ENCODE results near the gene FILIP1L.
"Not testable (repeated sequence)": the region's sequence is repeated elsewhere in the genome, so short reads cannot be mapped to it uniquely, and the experiment has no call there.

The FILIP1L gene

GRCh38 chr3:100103558-100104441 is 10.5 kb downstream of the FILIP1L start:
- peak; percentile 80 for DNase-seq (ENCODE audit: low read depth)
- no peak overlapping the region for H3K4me3 ChIP-seq (ENCODE audit: low read depth, low read length)

DNA sequence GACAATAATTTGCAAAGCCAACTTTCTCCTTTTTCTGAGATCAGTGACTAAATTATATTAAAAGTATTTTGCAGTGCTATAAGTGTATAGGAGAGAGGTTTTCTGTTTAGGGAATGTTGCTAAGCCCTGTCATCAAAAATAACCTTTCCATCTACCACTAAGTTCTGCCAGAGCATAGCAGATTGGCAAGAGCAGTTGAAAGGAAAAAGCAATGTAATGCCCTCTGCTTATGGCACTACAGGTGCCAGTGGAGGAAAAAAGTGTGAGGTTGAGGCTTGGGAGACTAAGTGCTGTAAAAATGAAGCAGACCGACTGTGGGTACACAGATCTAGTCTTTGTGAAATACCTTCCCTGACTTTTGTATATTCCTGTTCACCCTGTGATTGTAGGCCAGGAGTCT is 11.5 kb downstream of the FILIP1L start:
- no peak for DNase-seq (ENCODE audit: low read depth)
- H3K4me3 ChIP-seq (ENCODE audit: low read depth, low read length) = no peak overlapping the region

- no peak for DNase-seq (ENCODE audit: low read depth)
- no peak overlapping the region for H3K4me3 ChIP-seq (ENCODE audit: low read depth, low read length)
Observed at GRCh38 chr3:100100425-100100824, 13.9 kb downstream of the FILIP1L start.

GRCh38 chr3:100099621-100100020 is 14.7 kb downstream of the FILIP1L start:
- no peak for DNase-seq (ENCODE audit: low read depth)
- no peak overlapping the region for H3K4me3 ChIP-seq (ENCODE audit: low read depth, low read length)

- no peak for DNase-seq (ENCODE audit: low read depth)
- no peak overlapping the region for H3K4me3 ChIP-seq (ENCODE audit: low read depth, low read length)
Observed at GRCh38 chr3:100098784-100099070, 15.6 kb downstream of the FILIP1L start.

DNA sequence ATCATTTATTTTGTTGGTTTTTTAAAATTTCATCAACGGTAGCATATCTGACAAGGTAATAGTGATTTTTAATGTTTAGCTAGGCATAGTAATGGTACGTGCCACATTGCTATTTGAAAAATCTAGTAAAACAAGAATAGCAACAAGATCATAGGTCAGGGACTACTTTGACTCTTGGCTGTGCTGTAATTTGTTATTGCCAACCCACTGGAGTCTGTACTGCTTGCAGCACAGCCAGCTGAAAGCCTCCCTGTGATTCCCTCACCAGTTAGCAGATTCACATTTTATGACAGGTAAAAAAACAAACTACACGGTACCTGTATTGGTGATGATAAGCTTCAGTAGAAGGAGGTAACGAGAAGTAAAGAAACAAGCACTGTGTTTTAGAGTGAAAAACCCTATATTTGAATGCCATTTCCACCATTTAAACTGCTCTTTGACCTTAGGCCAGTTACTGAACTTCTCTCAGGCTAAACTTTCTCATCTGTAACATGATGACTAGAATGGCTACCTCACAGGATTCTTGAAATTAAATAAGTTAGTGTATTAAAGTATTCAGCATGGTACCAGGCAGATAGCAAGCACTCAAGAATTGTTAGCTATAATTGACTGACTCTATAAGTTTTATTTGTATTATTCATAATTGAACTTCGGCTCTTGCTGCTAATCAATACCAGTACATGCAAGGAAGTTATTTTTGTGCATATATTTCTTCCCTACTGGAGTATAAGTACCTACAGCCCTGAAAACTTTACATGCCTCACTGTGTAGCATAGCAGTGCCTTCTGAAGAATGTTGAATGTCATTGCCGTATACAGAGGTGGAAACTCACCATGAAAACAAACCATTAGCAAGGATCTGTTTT is 16.1 kb downstream of the FILIP1L start:
- DNase-seq (ENCODE audit: low read depth) = no peak
- H3K4me3 ChIP-seq (ENCODE audit: low read depth, low read length) = no peak overlapping the region

GRCh38 chr3:100096866-100097265 is 17.4 kb downstream of the FILIP1L start:
- H3K4me3 ChIP-seq (ENCODE audit: low read depth, low read length) = no peak overlapping the region
- no peak for DNase-seq (ENCODE audit: low read depth)

DNA sequence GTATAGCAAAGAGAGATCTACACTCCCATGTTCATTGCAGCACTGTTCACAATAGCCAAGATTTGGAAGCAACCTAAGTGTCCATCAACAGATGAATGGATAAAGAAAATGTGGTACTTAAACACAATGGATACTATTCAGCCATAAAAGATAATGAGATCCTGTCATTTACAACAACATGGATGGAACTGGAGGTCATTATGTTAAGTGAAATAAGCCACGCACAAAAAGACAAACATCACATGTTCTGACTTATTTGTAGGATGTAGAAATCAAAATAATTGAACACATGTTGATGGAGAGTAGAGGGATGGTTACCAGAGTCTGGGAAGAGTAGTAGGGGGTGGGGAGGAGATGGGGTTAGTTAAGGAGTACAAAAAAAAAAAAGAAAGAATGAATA is 18.0 kb downstream of the FILIP1L start:
- not testable (repeated sequence) for H3K4me3 ChIP-seq (ENCODE audit: low read depth, low read length); DNase-seq (ENCODE audit: low read depth)

GRCh38 chr3:100093831-100094230 is 20.5 kb downstream of the FILIP1L start:
- no peak for DNase-seq (ENCODE audit: low read depth)

GRCh38 chr3:100090669-100091005 is 23.7 kb downstream of the FILIP1L start:
- DNase-seq (ENCODE audit: low read depth) = no peak
- no peak overlapping the region for H3K4me3 ChIP-seq (ENCODE audit: low read depth, low read length)

More at GRCh38 chr3:100093831-100094230, 20.5 kb downstream of the FILIP1L start:
- no peak overlapping the region for H3K4me3 ChIP-seq (ENCODE audit: low read depth, low read length)

GRCh38 chr3:100089812-100090668 is 24.3 kb downstream of the FILIP1L start:
- no peak overlapping the region for H3K4me3 ChIP-seq (ENCODE audit: low read depth, low read length)
- no peak for DNase-seq (ENCODE audit: low read depth)

DNA sequence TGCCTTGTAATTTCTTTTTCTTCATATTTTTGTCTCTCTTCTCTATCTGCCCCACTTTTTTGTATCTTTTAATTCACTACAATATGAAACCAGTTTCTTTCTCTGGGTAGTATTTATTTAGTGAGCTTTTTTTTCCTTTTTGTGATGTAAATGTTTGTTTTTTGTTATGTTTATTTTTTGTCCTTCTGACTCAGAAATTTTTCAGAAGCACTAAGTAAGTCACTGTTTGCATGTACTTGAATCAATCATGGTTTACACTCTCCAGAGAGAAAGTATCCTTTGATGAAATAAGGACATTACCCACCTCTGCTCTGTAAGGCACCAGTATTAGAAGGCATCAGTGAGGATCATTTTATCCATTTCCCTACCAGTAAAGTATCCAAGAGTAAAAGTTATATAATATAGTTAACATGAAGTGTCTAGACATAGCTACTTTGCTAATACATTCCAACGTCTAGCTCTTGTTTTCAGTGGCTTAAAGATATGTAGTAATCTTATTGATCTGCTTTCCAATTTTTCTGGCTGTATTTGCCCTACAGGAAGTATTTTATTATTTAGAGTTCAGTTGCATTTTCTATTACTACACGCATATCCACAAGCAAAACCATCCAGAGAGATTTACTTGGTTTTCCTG is 25.4 kb downstream of the FILIP1L start:
- no peak for DNase-seq (ENCODE audit: low read depth)
- no peak overlapping the region for H3K4me3 ChIP-seq (ENCODE audit: low read depth, low read length)

DNA sequence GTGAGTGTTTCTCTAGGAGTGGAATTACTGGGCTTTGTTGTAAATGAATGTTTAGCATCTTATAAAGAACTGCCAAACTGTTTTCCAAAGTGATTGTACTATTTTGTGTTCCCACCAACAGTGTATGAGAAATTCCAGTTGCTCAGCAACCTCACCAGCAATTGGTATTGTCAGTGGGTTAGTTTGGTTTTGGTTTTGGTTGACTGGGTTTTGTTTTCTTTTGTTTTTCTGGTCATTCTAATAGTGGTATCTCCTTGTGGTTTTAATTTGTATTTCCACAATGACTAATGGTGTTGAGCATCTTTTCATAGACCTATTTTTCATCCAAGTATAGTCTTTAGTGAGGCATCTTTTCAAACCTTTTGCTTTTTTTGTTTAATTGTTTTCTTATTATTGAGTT is 27.1 kb downstream of the FILIP1L start:
- H3K4me3 ChIP-seq (ENCODE audit: low read depth, low read length) = no peak overlapping the region
- no peak for DNase-seq (ENCODE audit: low read depth)

GRCh38 chr3:100086401-100086800 is 27.9 kb downstream of the FILIP1L start:
- no peak overlapping the region for H3K4me3 ChIP-seq (ENCODE audit: low read depth, low read length)
- DNase-seq (ENCODE audit: low read depth) = no peak

DNA sequence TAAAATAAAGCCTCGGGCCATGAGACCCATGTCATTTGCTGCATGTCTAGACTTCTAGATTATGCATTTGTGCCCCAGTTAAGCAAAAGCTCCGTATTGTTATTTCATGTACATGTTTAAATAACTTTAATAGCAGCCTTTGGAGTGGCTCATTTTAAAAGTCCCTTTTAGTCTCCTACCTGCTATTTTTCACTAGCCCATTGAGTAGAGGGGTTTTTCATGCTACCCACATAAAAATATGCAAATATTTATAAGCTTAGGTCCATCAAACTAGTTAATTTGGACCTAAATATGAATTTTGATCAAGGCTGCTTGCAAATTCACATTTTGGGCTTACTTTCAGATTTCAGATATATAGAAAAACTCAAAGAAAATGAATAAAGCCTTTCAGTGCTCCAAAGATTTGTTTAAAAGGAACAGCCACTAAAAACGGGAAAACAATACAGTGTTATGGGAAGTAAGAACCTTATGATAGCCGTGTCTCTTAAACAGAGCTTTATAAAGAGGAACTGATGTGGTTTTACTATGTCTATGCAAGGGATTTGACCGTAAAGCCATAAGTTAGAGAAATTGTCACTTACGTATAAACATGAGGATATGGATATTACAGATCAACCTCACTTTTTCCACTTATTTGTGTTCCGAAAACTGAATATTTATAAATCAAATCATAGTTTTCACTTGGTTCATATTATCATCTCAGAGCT is 30.0 kb downstream of the FILIP1L start:
- no peak for DNase-seq (ENCODE audit: low read depth)
- H3K4me3 ChIP-seq (ENCODE audit: low read depth, low read length) = no peak overlapping the region

DNA sequence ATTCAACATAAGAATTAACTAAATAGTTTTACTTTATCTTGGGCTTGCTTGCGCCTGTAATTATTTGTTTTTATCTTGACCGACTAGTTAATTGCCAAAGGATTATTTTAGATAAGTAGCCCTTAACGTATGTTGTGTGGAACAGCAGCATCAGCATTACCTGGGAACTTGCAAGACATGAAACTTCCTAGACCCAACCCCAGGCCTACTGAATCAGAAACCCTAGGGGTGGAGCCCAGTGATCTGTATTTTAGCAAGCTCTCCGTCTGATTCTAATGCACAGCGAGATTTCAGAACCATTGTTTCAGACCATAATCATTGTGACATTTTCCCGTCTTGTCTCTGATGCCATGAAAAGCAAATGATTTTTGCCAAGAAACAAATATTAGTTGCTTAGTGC is 31.1 kb downstream of the FILIP1L start:
- no peak for DNase-seq (ENCODE audit: low read depth)

DNA sequence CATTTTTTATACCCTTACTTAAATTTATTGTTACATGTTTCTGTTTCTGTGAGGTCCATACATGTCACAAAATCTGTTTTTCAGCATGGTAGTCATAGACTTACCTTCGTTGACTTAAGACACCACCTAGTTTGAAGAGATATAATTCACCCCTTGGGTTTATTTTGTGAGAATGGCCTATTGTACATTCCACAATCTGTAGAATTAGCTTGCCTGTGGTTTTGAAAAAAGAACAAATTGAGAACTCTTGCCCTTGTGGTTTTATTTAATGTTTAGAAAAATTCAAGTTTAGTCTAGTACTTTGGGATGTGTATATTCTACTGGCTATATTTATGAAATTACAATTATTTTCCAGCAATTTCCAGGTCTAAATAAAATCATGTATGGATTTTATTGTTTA is 31.6 kb downstream of the FILIP1L start:
- no peak overlapping the region for H3K4me3 ChIP-seq (ENCODE audit: low read depth, low read length)
- no peak for DNase-seq (ENCODE audit: low read depth)

More for the DNA sequence above, 31.1 kb downstream of the FILIP1L start:
- H3K4me3 ChIP-seq (ENCODE audit: low read depth, low read length) = no peak overlapping the region

DNA sequence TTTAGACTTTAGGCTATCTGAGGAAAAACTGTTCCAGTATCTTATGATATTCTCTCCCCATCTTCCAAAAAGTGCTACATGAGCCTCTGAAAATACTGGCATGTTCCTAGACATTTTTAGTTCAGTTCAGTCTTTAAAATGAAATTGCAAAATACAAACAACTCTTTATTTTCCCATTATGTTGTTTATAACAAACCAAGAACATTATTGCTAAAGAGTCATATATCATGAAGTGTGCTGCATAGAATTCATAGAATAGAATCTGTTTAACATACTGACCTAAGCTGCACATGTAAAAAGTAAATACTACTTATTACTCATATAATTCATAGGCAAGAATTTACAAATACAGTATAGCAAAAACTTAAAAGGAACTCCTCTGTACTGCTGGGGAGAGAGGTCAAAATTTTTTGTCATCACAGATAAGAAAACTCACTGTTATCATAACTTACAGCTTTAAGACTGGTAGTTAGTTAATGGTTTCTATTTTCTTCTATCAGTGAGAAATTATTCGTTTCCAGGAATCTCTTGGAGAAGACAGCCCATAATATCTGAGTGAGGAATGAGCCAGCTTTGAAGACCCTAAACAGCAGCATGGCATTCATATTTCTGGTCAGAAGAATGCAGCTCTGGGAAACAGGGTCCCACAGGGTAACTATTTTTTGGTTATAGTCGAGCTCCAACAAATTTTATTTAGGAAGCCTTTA is 32.2 kb downstream of the FILIP1L start:
- no peak for DNase-seq (ENCODE audit: low read depth)
- no peak overlapping the region for H3K4me3 ChIP-seq (ENCODE audit: low read depth, low read length)
